K562 treated with DMSO at 1 percent for 4 hours (cell line): ENCODE results near the gene ZNG1F. TPM values are rescaled to one million over a fixed set of nuclear protein-coding genes. Genes with fewer than 3 reads are reported as not detected.

Experiments
- total RNA-seq: library from RNA; unstranded; fragments of 300-600 nt; gene quantifications from 2 replicates; pipeline ENCODE4 v1.2.3, GENCODE V29; 2022; ENCODE audit not compliant: insufficient read depth

ZNG1F gene
- 3.4 TPM in 2 replicates for total RNA-seq

DNA sequence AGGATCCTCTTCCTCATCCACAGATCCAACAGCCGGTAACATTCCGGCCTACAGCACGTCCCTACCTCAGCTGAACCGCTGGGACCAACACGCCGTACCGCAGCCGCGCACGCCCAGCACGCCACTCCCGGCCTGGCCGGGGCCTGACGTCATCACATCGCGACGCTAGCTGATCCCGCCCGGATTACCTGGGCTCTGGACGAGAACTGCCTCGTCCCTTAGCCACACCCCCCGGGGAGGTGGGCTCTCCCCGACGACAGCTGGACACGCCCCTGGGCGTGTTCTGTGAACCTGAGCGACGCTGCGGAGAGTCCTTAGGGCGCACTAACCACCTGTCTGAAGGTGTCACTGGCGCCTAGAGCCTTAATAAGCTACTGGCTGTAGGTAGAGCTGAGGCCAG lies at the start of gene ZNG1F:
ZNG1F (minus strand) TSS at position 101 of the 400 bp plus-strand sequence; CDS start at position 42, 59 bp downstream.

DNA sequence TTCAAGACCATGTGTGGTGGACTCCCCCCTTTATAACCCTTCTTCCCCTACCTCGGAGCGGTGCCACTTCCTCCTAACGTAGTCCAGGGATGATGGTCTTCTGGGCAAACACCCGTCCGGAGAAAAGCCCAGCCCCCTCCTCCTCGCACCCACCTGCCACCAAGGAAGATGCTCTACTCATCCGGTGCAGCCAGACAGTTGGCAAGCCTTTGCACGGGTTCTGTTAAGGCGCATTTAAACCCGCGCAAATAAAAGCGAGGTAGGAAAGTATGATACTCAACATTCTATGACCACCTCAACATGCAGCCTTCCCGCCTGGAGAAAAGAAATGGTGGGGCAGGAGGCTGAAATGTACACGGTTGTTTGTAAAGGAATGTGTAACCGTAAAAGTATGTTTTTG lies 60.5 kb downstream of the ZNG1F start, which contains the start of gene FOXD4L6:
FOXD4L6 (minus strand) TSS at position 101 of the 400 bp plus-strand sequence. CDS start 298 bp downstream, outside the sequence.

Other genes starting within 250 kb of the ZNG1F start
- gene FOXD4L6, start 60.6 kb downstream of the ZNG1F start, total RNA-seq, result not detected in 2 replicates